SK-N-MC (cell line): Measurements from ENCODE around the gene KIAA0513.

Experiments
- EZH2 ChIP-seq: fragments of 200-600 bp; sonication (generic); IDR thresholded peaks from one replicate; pipeline ENCODE4 v1.6.1; 2017; ENCODE audit warnings: antibody characterized with exemption
- POLR2AphosphoS5 ChIP-seq: IDR thresholded peaks from 2 replicates; pipeline ENCODE4 v1.6.1; 2012; ENCODE audit warnings: mild to moderate bottlenecking, low read depth, low read length, borderline replicate concordance

DNA sequence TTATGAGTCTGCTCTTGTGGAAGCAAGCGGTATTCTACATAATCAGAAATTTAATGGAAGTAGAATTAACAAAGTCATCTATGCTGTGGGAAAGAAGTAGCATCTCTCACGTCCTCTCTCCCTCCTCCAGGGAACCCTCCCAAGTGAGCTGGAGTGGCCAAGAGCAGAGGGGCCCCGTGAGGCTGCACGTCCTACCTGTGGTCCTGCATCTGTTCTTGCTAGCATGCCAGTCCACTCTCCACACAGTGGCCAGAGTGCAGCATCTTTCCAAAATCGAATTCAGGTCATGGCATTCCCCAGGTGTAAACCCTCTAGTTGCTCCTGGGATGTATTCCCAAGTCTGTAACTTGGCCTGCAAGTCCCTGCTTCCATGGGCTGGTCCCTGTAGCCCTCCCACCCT is 10.1 kb downstream of the KIAA0513 start:
- TF ChIP-seq EZH2 (no peak), POLR2AphosphoS5 (no peak)
